Spleen (tissue), 11 donors: ENCODE measurements around the gene HNRNPH2. TPM values are rescaled to one million over a fixed set of nuclear protein-coding genes. Genes with fewer than 3 reads are reported as not detected.

Experiments used
- DNase-seq: peaks from one replicate; pipeline ENCODE4 v3.0.0-alpha.2; 2020
- H3K27ac ChIP-seq, 8 donors: fragments of 200-600 bp; sonication (generic) in 7 of 8; 1 replicate in 4 of 8; 2 replicates in 4 of 8; pipeline versions ENCODE4 v1.5.0 to v1.8.0; 2016 to 2021; ENCODE audit warnings: inconsistent platforms in 4 of 8, mild to moderate bottlenecking in 4 of 8, moderate library complexity in 1 of 8
- H3K27me3 ChIP-seq, 7 donors: fragments of 200-600 bp; sonication (generic) in 6 of 7; replicated peaks in 1 of 7; 1 replicate in 4 of 7; 2 replicates in 3 of 7; pipeline versions ENCODE4 v1.5.0 to v1.8.0; 2016 to 2021; ENCODE audit warnings: inconsistent platforms in 3 of 7, mild to moderate bottlenecking in 1 of 7
- H3K36me3 ChIP-seq, 6 donors: fragments of 200-600 bp; sonication (generic) in 5 of 6; 1 replicate in 4 of 6; 2 replicates in 2 of 6; pipeline versions ENCODE4 v1.5.0 to v1.8.0; 2016 to 2021; ENCODE audit warnings: inconsistent platforms in 2 of 6
- H3K4me1 ChIP-seq, 6 donors: fragments of 200-600 bp; sonication (generic) in 5 of 6; 1 replicate in 3 of 6; 2 replicates in 3 of 6; pipeline versions ENCODE4 v1.5.0 to v1.8.0; 2016 to 2021; ENCODE audit warnings: inconsistent platforms in 3 of 6
- H3K4me3 ChIP-seq, 8 donors: fragments of 200-600 bp; sonication (generic) in 7 of 8; 1 replicate in 4 of 8; 2 replicates in 4 of 8; pipeline versions ENCODE4 v1.5.0 to v1.8.0; 2016 to 2021; ENCODE audit warnings: inconsistent platforms in 4 of 8, mild to moderate bottlenecking in 4 of 8, moderate library complexity in 2 of 8
- H3K9me3 ChIP-seq, 8 donors: fragments of 200-600 bp; sonication (generic) in 7 of 8; 1 replicate in 4 of 8; 2 replicates in 4 of 8; pipeline versions ENCODE4 v1.5.0 to v1.8.0; 2016 to 2021; ENCODE audit warnings: inconsistent platforms in 4 of 8
- POLR2A ChIP-seq, 3 donors: fragments of 450-650 bp; IDR thresholded peaks; one replicate each; pipeline ENCODE4 v1.5.1; 2017; ENCODE audit warnings: antibody characterized with exemption in 3 of 3, mild to moderate bottlenecking in 1 of 3
- POLR2AphosphoS5 ChIP-seq, 3 donors: sonication (generic); formaldehyde crosslinking; IDR thresholded peaks; one replicate each; pipeline ENCODE4 v1.5.1; 2017; ENCODE audit warnings: antibody characterized with exemption in 3 of 3
- WGBS, 5 donors: extraction: QIAGEN DNeasy Blood & Tissue Kit in 3 of 5; methylation state at CpG; one replicate each; pipeline versions ENCODE4 v1.1.5 to v1.1.7; 2013 to 2018; 5-methylcytosine and 5-hydroxymethylcytosine counted together
- intact Hi-C: fragments of 100-400 bp; cut with DNase I; formaldehyde crosslinking; loops from one replicate; pipeline ENCODE4 v1.15.0; 2023; ENCODE audit warnings: low total_unique reads
- polyA plus RNA-seq, 3 donors: library from polyadenylated mRNA; stranded (reverse); fragments of 200-250 nt; gene quantifications; one replicate each; pipeline ENCODE4 v1.2.1, GENCODE V29; 2013
- total RNA-seq, 7 donors: library from RNA; depleted of rRNA in 3 of 7; stranded (reverse); fragments of >200 nt in 3 of 7; fragmentation: NEBNext Ultra II Directional in 4 of 7; extraction: Animal tissue kit (Norgen Biotek cat#: 25700) in 4 of 7; gene quantifications; one replicate each; pipeline versions ENCODE4 v1.1.0 to v1.2.1, GENCODE V29; 2016 to 2021
- TF ChIP-seq, protein P1 (sequence below), 11 experiments: fragments of 200-600 bp in 7 of 11; fragments of 450-650 bp in 4 of 11; sonication (generic) in 4 of 11; IDR thresholded peaks in 8 of 11; conservative IDR thresholded peaks in 3 of 11; 1 replicate in 7 of 11; 2 replicates in 4 of 11; pipeline versions ENCODE4 v1.4.0 to v1.8.0; 2016 to 2021; ENCODE audit warnings: antibody characterized with exemption in 11 of 11, inconsistent platforms in 4 of 11, mild to moderate bottlenecking in 1 of 11
- donor health status: healthy with polysubstance abuse.
- donor health status: DM: no; HTN: no; CAD: no; lungs with moderate emphysema.
- donor health status: DM: no; HTN: no; CAD: no.
- donor health status: Bipolar disorder and iron deficiency.
- donor health status: healthy.
- donor health status: DM: no; HTN: no; CAD: no.
- donor health status: DM: yes; HTN: yes; CAD: no.

HNRNPH2 gene
- total and polyA plus RNA-seq, 10 donors, result 34.1 to 74.1 (median 65.4) TPM

DNA sequence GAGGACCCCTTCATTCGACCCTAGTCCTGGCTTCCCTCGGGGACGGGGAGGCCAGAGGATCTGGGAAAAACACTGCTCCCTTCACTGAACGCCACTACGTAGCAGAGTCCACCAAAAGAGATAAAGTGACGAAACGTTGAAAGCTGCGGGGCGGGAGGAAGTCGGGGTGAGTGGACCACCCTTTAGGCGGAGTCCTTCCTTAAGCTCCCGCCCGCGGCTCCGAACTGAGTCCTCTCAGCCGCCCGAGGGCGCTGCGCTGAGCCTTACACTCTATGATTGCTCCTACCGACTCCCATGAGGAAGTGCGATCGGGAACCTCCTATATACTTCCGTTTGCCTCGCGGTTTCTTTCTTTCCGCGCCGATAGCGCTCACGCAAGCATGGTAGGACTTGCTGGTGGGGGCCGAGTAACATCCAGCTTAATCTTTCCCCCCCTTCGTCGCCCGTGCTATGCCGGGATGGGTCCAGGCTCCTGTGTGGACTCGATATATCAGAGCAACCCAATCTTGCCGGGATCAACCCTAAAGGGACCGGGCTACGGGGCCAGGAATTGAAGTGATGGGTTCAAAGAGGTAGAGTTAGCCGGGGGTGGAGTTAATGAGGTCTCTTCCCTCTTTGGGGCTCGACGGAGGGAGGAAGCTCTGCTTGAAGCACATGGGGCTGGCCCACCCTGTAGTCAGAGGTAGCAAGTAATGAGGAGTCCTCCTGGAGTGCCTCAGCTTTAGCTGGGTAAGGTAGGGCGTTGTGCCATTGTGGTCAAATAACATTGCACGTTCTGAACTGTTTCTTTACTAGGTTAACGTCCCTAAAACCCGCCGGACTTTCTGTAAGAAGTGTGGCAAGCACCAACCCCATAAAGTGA, 17.1 kb upstream of the HNRNPH2 start, which contains the start of gene RPL36A:
RPL36A (plus strand) TSS at position 348 of the 862 bp plus-strand sequence; CDS start at position 381, 33 bp downstream.
- H3K27ac ChIP-seq, result peak within 1 kb of the TSS; percentile 48 to 84 (median 76)
- intact Hi-C loops, result no loop called here
- DNase-seq, result peak; percentile 96
- 0 to 47% (median 0%) methylated on average over 30 to 47 of the region's 47 CpGs for WGBS, 5 donors
- H3K27me3 ChIP-seq, result no peaks in the 10 kb centered on the region
- peak within 1 kb of the TSS; percentile 34 to 75 (median 48) for H3K4me3 ChIP-seq
- H3K36me3 ChIP-seq, result peaks cover 0 to 29% (median 2%) of the 10 kb centered on the region in 6 donors
- TF ChIP-seq POLR2AphosphoS5 (IDR thresholded peaks at IDR 0.05), result peak; percentile 80 to 98 (median 91)
- peak in 2 of 3 donors; percentile 62 to 64 for TF ChIP-seq POLR2A (IDR thresholded peaks at IDR 0.05)
- TF ChIP-seq, protein P1, sequence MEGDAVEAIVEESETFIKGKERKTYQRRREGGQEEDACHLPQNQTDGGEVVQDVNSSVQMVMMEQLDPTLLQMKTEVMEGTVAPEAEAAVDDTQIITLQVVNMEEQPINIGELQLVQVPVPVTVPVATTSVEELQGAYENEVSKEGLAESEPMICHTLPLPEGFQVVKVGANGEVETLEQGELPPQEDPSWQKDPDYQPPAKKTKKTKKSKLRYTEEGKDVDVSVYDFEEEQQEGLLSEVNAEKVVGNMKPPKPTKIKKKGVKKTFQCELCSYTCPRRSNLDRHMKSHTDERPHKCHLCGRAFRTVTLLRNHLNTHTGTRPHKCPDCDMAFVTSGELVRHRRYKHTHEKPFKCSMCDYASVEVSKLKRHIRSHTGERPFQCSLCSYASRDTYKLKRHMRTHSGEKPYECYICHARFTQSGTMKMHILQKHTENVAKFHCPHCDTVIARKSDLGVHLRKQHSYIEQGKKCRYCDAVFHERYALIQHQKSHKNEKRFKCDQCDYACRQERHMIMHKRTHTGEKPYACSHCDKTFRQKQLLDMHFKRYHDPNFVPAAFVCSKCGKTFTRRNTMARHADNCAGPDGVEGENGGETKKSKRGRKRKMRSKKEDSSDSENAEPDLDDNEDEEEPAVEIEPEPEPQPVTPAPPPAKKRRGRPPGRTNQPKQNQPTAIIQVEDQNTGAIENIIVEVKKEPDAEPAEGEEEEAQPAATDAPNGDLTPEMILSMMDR (IDR thresholded peaks at IDR 0.05 in 8 of 11, conservative IDR thresholded peaks at IDR 0.05 in 3 of 11), result peak; percentile 52 to 82 (median 70)
- H3K4me1 ChIP-seq, result peaks cover 0 to 52% (median 19%) of the 10 kb centered on the region in 6 donors
- no peaks in the 10 kb centered on the region for H3K9me3 ChIP-seq

DNA sequence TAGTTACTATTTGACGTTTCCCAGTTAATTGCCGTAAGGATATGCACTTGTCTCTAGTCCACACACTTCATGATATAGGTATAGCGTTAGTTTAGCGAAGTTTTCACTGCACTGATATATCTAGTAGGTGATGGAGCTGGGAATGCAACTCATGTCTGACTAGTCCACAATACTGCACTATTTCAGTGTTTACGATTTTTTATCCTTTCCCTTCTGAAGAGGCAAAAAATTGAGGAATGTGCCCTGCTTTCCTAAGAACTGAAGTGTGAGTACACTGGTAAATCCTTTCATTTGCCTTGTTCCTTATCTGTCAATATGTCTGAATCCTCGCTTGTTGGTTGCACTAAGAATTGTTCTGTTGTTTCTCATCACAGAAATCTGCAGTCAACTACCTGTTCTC, 16.2 kb upstream of the HNRNPH2 start:
- Histone ChIP-seq H3K27me3 (no peaks in the 10 kb centered on the region), H3K4me1 (peaks cover 0 to 47% (median 19%) of the 10 kb centered on the region in 6 donors), H3K27ac (peak overlapping the region in 7 of 8 donors; percentile 54 to 84 (median 79)), H3K4me3 (peak overlapping the region; percentile 34 to 75 (median 48)), H3K9me3 (no peaks in the 10 kb centered on the region), H3K36me3 (peaks cover 0 to 39% (median 3%) of the 10 kb centered on the region in 6 donors)
- DNase-seq, result no peak
- TF ChIP-seq, protein P1 (IDR thresholded peaks at IDR 0.05 in 8 of 11, conservative IDR thresholded peaks at IDR 0.05 in 3 of 11), result no peak
- TF ChIP-seq POLR2A (IDR thresholded peaks at IDR 0.05) (no peak), POLR2AphosphoS5 (IDR thresholded peaks at IDR 0.05) (no peak)
- whole genome bisulfite sequencing, 5 donors, result 41 to 56% (median 55%) methylated on average over 6 of the region's 6 CpGs
- intact Hi-C loops, result no loop called here

DNA sequence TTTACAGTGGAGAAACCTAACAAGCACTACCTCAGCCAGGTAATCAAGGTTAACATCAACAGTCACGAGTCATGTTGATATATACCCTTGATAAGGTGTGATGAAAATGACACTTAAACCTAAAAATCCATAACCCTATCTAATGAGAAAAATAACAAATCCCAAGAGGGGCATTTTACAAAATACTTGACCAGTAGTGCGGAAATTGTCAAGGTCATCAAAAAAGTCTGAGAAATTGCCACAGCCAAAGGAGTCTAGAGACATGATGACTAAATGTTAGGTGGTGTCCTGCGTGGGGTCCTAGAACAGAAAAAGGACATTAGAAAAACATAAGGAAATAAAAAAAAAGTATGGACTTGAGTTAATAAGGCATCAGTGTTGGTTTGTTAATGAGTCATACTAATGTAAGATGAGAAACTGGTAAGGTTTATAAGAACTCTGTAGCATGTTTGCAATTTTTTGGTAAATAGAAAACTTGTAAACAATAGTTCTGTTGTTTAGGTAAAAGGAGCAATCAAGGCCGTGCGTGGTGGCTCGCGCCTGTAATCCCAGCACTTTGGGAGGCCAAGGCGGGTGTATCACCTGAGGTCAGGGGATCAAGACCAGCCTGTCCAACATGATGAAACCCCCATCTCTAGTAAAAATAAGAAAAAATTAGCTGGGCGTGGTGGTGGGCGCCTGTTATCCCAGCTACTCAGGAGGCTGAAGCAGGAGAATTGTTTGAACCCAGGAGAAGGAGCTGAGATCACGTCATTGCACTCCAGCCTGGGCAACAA, 14.3 kb upstream of the HNRNPH2 start:
- WGBS, 5 donors, result 81 to 90% (median 83%) methylated on average over 11 of the region's 11 CpGs
- intact Hi-C loops, result no loop called here
- no peak overlapping the region for H3K4me3 ChIP-seq

More for the DNA sequence above, 14.3 kb upstream of the HNRNPH2 start:
- H3K27ac ChIP-seq, result no peak overlapping the region
- H3K36me3 ChIP-seq, result peaks cover 0 to 57% (median 3%) of the 10 kb centered on the region in 6 donors
- DNase-seq, result no peak
- H3K27me3 ChIP-seq, result no peaks in the 10 kb centered on the region
- peaks cover 0 to 46% (median 19%) of the 10 kb centered on the region in 6 donors for H3K4me1 ChIP-seq
- no peaks in the 10 kb centered on the region for H3K9me3 ChIP-seq
- TF ChIP-seq POLR2A (IDR thresholded peaks at IDR 0.05) (no peak), POLR2AphosphoS5 (IDR thresholded peaks at IDR 0.05) (no peak)
- TF ChIP-seq, protein P1 (IDR thresholded peaks at IDR 0.05 in 8 of 11, conservative IDR thresholded peaks at IDR 0.05 in 3 of 11), result no peak
